Uterus (tissue), 4 donors: ENCODE data around the gene PPP1R2. TPM values are rescaled to one million over a fixed set of nuclear protein-coding genes. Genes with fewer than 3 reads are reported as not detected.

Experiments
- DNase-seq, 2 donors: peaks; one replicate each; pipeline ENCODE4 v3.0.0-alpha.2; 2019 to 2020
- H3K27ac ChIP-seq, 2 donors: fragments of 200-600 bp; sonication (generic); 1 replicate in 1 of 2; 2 replicates in 1 of 2; pipeline ENCODE4 v1.5.1; 2016 to 2018
- H3K27me3 ChIP-seq, 2 donors: fragments of 200-600 bp; sonication (generic); one replicate each; pipeline ENCODE4 v1.5.1; 2018 to 2019; ENCODE audit warnings: control low read depth in 1 of 2
- H3K36me3 ChIP-seq, 2 donors: fragments of 200-600 bp; sonication (generic); one replicate each; pipeline ENCODE4 v1.5.1; 2019; ENCODE audit warnings: control low read depth in 1 of 2
- H3K4me1 ChIP-seq, 2 donors: fragments of 200-600 bp; sonication (generic); one replicate each; pipeline ENCODE4 v1.5.1; 2018 to 2019; ENCODE audit warnings: control low read depth in 1 of 2
- H3K4me3 ChIP-seq, 2 donors: fragments of 200-600 bp; sonication (generic); 1 replicate in 1 of 2; 2 replicates in 1 of 2; pipeline ENCODE4 v1.5.1; 2018 to 2019; ENCODE audit warnings: mild to moderate bottlenecking in 1 of 2
- H3K9me3 ChIP-seq, 2 donors: fragments of 200-600 bp; sonication (generic); one replicate each; pipeline ENCODE4 v1.5.1; 2019; ENCODE audit warnings: control low read depth in 1 of 2
- CTCF ChIP-seq, 4 experiments: fragments of 200-600 bp in 2 of 4; fragments of 450-650 bp in 2 of 4; sonication (generic) in 2 of 4; IDR thresholded peaks; one replicate each; pipeline ENCODE4 v1.5.1; 2016 to 2019; ENCODE audit warnings: antibody characterized with exemption in 4 of 4, mild to moderate bottlenecking in 2 of 4, moderate library complexity in 1 of 4
- POLR2A ChIP-seq, 2 donors: fragments of 450-650 bp; IDR thresholded peaks; one replicate each; pipeline ENCODE4 v1.6.1; 2016; ENCODE audit warnings: antibody characterized with exemption in 2 of 2, mild to moderate bottlenecking in 1 of 2, moderate library complexity in 1 of 2
- intact Hi-C: fragments of 100-400 bp; cut with DNase I; formaldehyde crosslinking; loops from one replicate; pipeline ENCODE4 v1.15.1; 2023; ENCODE audit warnings: low total_unique reads
- total RNA-seq, 4 donors: library from RNA; depleted of rRNA in 3 of 4; stranded (reverse); fragments of >200 nt in 3 of 4; gene quantifications; one replicate each; pipeline versions ENCODE4 v1.1.0 to v1.2.4, GENCODE V29; 2014 to 2023
- donor health status: DM: yes; HTN: yes; CAD: no.

PPP1R2 gene
- total RNA-seq, 4 donors from 2014 or later, result 48.2 to 248 (median 106) TPM

- H3K27ac ChIP-seq, result peak overlapping the region; percentile 68 to 77
- H3K4me1 ChIP-seq, result peaks cover 0 to 5% of the 10 kb centered on the region in 2 donors
- TF ChIP-seq CTCF (IDR thresholded peaks at IDR 0.05), result no peak
- TF ChIP-seq POLR2A (IDR thresholded peaks at IDR 0.05), result no peak
- intact Hi-C loops, result no loop called here
- no peaks in the 10 kb centered on the region for H3K27me3 ChIP-seq
- peak; percentile 54 to 80 for DNase-seq
- no peaks in the 10 kb centered on the region for H3K36me3 ChIP-seq
- H3K9me3 ChIP-seq, result no peaks in the 10 kb centered on the region
- peak overlapping the region in 1 of 2 donors; percentile 2 for H3K4me3 ChIP-seq
Observed at GRCh38 chr3:195546130-195546560, 3.0 kb upstream of the PPP1R2 start.

GRCh38 chr3:195544634-195545033 lies 1.5 kb upstream of the PPP1R2 start:
- TF ChIP-seq POLR2A (IDR thresholded peaks at IDR 0.05) (no peak), CTCF (IDR thresholded peaks at IDR 0.05) (no peak)
- H3K4me1 ChIP-seq, result peaks cover 6 to 10% of the 10 kb centered on the region in 2 donors
- H3K36me3 ChIP-seq, result no peaks in the 10 kb centered on the region
- peak; percentile 23 to 51 for DNase-seq
- no peak overlapping the region for H3K4me3 ChIP-seq
- intact Hi-C loops, result no loop called here
- peak overlapping the region in 1 of 2 donors; percentile 88 for H3K27ac ChIP-seq
- H3K27me3 ChIP-seq, result no peaks in the 10 kb centered on the region
- H3K9me3 ChIP-seq, result no peaks in the 10 kb centered on the region

- Histone ChIP-seq H3K4me3 (no peak overlapping the region), H3K4me1 (peaks cover 6 to 10% of the 10 kb centered on the region in 2 donors)
- intact Hi-C loops, result no loop called here
Observed at GRCh38 chr3:195544230-195544536, 1.1 kb upstream of the PPP1R2 start.

GRCh38 chr3:195543500-195544229 lies 540 bp upstream of the PPP1R2 start:
- peak in 1 of 2 donors; percentile 38 for DNase-seq
- Histone ChIP-seq H3K27ac (peak overlapping the region; percentile 88 to 90), H3K36me3 (no peaks in the 10 kb centered on the region), H3K4me3 (peak overlapping the region; percentile 78 to 98), H3K4me1 (peaks cover 6 to 10% of the 10 kb centered on the region in 2 donors), H3K27me3 (no peaks in the 10 kb centered on the region), H3K9me3 (no peaks in the 10 kb centered on the region)
- intact Hi-C loops, result no loop called here
- no peak for TF ChIP-seq POLR2A (IDR thresholded peaks at IDR 0.05)
- no peak for TF ChIP-seq CTCF (IDR thresholded peaks at IDR 0.05)

More at GRCh38 chr3:195544230-195544536, 1.1 kb upstream of the PPP1R2 start:
- H3K27ac ChIP-seq, result peak overlapping the region; percentile 88 to 90
- no peaks in the 10 kb centered on the region for H3K9me3 ChIP-seq
- no peaks in the 10 kb centered on the region for H3K27me3 ChIP-seq
- DNase-seq, result peak in 1 of 2 donors; percentile 22
- no peaks in the 10 kb centered on the region for H3K36me3 ChIP-seq
- no peak for TF ChIP-seq POLR2A (IDR thresholded peaks at IDR 0.05)
- no peak for TF ChIP-seq CTCF (IDR thresholded peaks at IDR 0.05)

- Histone ChIP-seq H3K4me3 (peak overlapping the region; percentile 78 to 98), H3K36me3 (no peaks in the 10 kb centered on the region), H3K9me3 (no peaks in the 10 kb centered on the region), H3K27ac (peak overlapping the region; percentile 88 to 90), H3K27me3 (no peaks in the 10 kb centered on the region), H3K4me1 (peaks cover 6 to 10% of the 10 kb centered on the region in 2 donors)
- intact Hi-C loops, result no loop called here
- DNase-seq, result no peak
- TF ChIP-seq CTCF (IDR thresholded peaks at IDR 0.05), result no peak
- TF ChIP-seq POLR2A (IDR thresholded peaks at IDR 0.05), result no peak
Observed at GRCh38 chr3:195542316-195542697, 818 bp downstream of the PPP1R2 start.
